T-cell (primary cell): ENCODE results near the gene STK32C. TPM values are rescaled to one million over a fixed set of nuclear protein-coding genes. Genes with fewer than 3 reads are reported as not detected.

Experiments
- ATAC-seq, 4 experiments: fragments of 200-7000 bp in 3 of 4; fragments of 150-1000 bp in 1 of 4; cut with Tn5 transposase; replicated peaks in 1 of 4; 1 replicate in 3 of 4; 2 replicates in 1 of 4; pipeline ENCODE4 v1.10.0; 2021; ENCODE audit warnings: moderate library complexity in 3 of 4, mild to moderate bottlenecking in 2 of 4, moderate number of reproducible peaks in 1 of 4
- CTCF ChIA-PET, 2 donors: fragments of 300-600 bp; sonication (Branson Sonifier 250); formaldehyde crosslinking; loops; one replicate each; lab custom pipeline; 2022; ENCODE audit warnings: antibody characterized with exemption in 2 of 2; lab: Charles Lee
- POLR2A ChIA-PET, 2 donors: fragments of 300-600 bp; sonication (Branson Sonifier 250); formaldehyde crosslinking; loops; one replicate each; lab custom pipeline; 2022; ENCODE audit warnings: antibody characterized with exemption in 2 of 2; lab: Charles Lee
- DNase-seq, 35 experiments: peaks; one replicate each; pipeline versions ENCODE4 v3.0.0 to v3.0.0-alpha.2; 2013 to 2023
- H3K27ac ChIP-seq: one replicate; pipeline ENCODE4 v1.5.1; 2013; ENCODE audit warnings: low read length
- H3K27me3 ChIP-seq, 2 experiments: replicated peaks in 1 of 2; 1 replicate in 1 of 2; 2 replicates in 1 of 2; pipeline versions ENCODE4 v1.6.1 to v1.7.0; 2013; ENCODE audit warnings: low read length in 1 of 2, mixed read lengths in 1 of 2; ENCODE audit not compliant: control insufficient read depth in 2 of 2, insufficient read depth in 2 of 2; ENCODE audit errors: extremely low read depth in 1 of 2
- H3K36me3 ChIP-seq, 2 donors: 1 replicate in 1 of 2; 2 replicates in 1 of 2; pipeline versions ENCODE4 v1.6.1 to v1.7.0; 2013; ENCODE audit warnings: low read length in 1 of 2; ENCODE audit not compliant: control insufficient read depth in 2 of 2, insufficient read depth in 1 of 2; ENCODE audit errors: extremely low read depth in 1 of 2
- H3K4me1 ChIP-seq, 2 experiments: 1 replicate in 1 of 2; 2 replicates in 1 of 2; pipeline versions ENCODE4 v1.6.1 to v1.7.0; 2013; ENCODE audit warnings: low read length in 2 of 2, mixed read lengths in 1 of 2; ENCODE audit not compliant: insufficient read depth in 2 of 2, control insufficient read depth in 1 of 2; ENCODE audit errors: extremely low read depth in 1 of 2
- H3K4me3 ChIP-seq, 2 donors: 1 replicate in 1 of 2; 2 replicates in 1 of 2; pipeline versions ENCODE4 v1.5.1 to v1.7.0; 2013; ENCODE audit warnings: mild to moderate bottlenecking in 2 of 2, low read length in 1 of 2, moderate library complexity in 1 of 2; ENCODE audit not compliant: control insufficient read depth in 1 of 2; ENCODE audit errors: extremely low read depth in 1 of 2
- H3K9me3 ChIP-seq: 2 replicates; pipeline ENCODE4 v1.7.0; 2013
- H3K27ac Mint-ChIP-seq, 2 donors: one replicate each; pipeline ENCODE4 v1.8.0; 2020 to 2021; ENCODE audit warnings: mild to moderate bottlenecking in 2 of 2, mixed read lengths in 2 of 2
- H3K27me3 Mint-ChIP-seq, 2 donors: one replicate each; pipeline ENCODE4 v1.8.0; 2021 to 2022; ENCODE audit warnings: mixed read lengths in 2 of 2
- H3K36me3 Mint-ChIP-seq: one replicate; pipeline ENCODE4 v1.8.0; 2021; ENCODE audit warnings: mixed read lengths
- H3K4me1 Mint-ChIP-seq, 3 donors: one replicate each; pipeline ENCODE4 v1.8.0; 2020 to 2022; ENCODE audit warnings: mixed read lengths in 3 of 3, mild to moderate bottlenecking in 1 of 3
- H3K4me3 Mint-ChIP-seq, 3 donors: one replicate each; pipeline ENCODE4 v1.8.0; 2020 to 2022; ENCODE audit warnings: mild to moderate bottlenecking in 3 of 3, mixed read lengths in 3 of 3, moderate library complexity in 3 of 3
- H3K9me3 Mint-ChIP-seq, 3 donors: one replicate each; pipeline ENCODE4 v1.8.0; 2020 to 2022; ENCODE audit warnings: mixed read lengths in 3 of 3
- WGBS: methylation state at CpG from one replicate; pipeline ENCODE4 v1.1.5; 2013; ENCODE audit warnings: missing lambda C conversion rate; ENCODE audit not compliant: insufficient coverage; 5-methylcytosine and 5-hydroxymethylcytosine counted together
- total RNA-seq, 35 experiments: library from RNA in 6 of 35; stranded (reverse) in 6 of 35; fragments of 120-200 nt in 1 of 35; gene quantifications; one replicate each; pipeline versions ENCODE4 v1.2.1 to v1.2.4 and lab custom pipeline; 2013 to 2026

The STK32C gene
- total RNA-seq, 5 donors from 2014 or later (not counting 1 experiment from before 2014, with no cell fraction given), result 5.8 to 16.4 (median 12.2) TPM

- H3K4me3 Mint-ChIP-seq, result no peak overlapping the region
- CTCF ChIA-PET, result no interaction called here
- H3K9me3 ChIP-seq, result no peaks in the 10 kb centered on the region
- H3K27me3 Mint-ChIP-seq, result no peaks in the 10 kb centered on the region
- H3K4me1 Mint-ChIP-seq, result peaks cover 8 to 11% (median 9%) of the 10 kb centered on the region in 3 donors
- POLR2A ChIA-PET, result no interaction called here
- H3K4me3 ChIP-seq, result no peak overlapping the region
- no peak overlapping the region for H3K27ac ChIP-seq
- 88% methylated on average over 27 of the region's 32 CpGs for WGBS
- no peaks in the 10 kb centered on the region for H3K36me3 ChIP-seq
- ATAC-seq (no peak), DNase-seq (no peak)
- peaks cover 0 to 5% of the 10 kb centered on the region in 2 experiments for H3K4me1 ChIP-seq
- H3K27ac Mint-ChIP-seq, result no peak overlapping the region
- H3K27me3 ChIP-seq, result no peaks in the 10 kb centered on the region
- H3K36me3 Mint-ChIP-seq, result no peaks in the 10 kb centered on the region
- peaks cover 0 to 3% (median 0%) of the 10 kb centered on the region in 3 donors for H3K9me3 Mint-ChIP-seq
These were observed 42.5 kb downstream of the STK32C start for GRCh38 chr10:132264966-132265889.

GRCh38 chr10:132264306-132264950 lies 43.3 kb downstream of the STK32C start:
- Histone ChIP-seq H3K36me3 (no peaks in the 10 kb centered on the region), H3K27ac (no peak overlapping the region), H3K9me3 (no peaks in the 10 kb centered on the region), H3K27me3 (no peaks in the 10 kb centered on the region), H3K4me1 (peaks cover 0 to 5% of the 10 kb centered on the region in 2 experiments), H3K4me3 (no peak overlapping the region)
- no peak overlapping the region for H3K4me3 Mint-ChIP-seq
- POLR2A ChIA-PET, result no interaction called here
- H3K27ac Mint-ChIP-seq, result no peak overlapping the region
- DNase-seq, result no peak
- 80% methylated on average over 10 of the region's 16 CpGs for WGBS
- peaks cover 8 to 11% (median 9%) of the 10 kb centered on the region in 3 donors for H3K4me1 Mint-ChIP-seq
- no peaks in the 10 kb centered on the region for H3K36me3 Mint-ChIP-seq
- peaks cover 0 to 3% (median 0%) of the 10 kb centered on the region in 3 donors for H3K9me3 Mint-ChIP-seq
- no peaks in the 10 kb centered on the region for H3K27me3 Mint-ChIP-seq
- CTCF ChIA-PET, result no interaction called here
- ATAC-seq, result no peak

- H3K4me1 ChIP-seq, result peaks cover 0 to 5% of the 10 kb centered on the region in 2 experiments
- no peak overlapping the region for H3K4me3 ChIP-seq
- POLR2A ChIA-PET, result interaction anchor here in 1 of 2 donors (0.6 kb wide), 1 partner anchor 89 kb away, joined by 3 read pairs; no protein-coding TSS in a partner anchor
- CTCF ChIA-PET, result interaction anchor here in 1 of 2 donors (0.7 kb wide), 1 partner anchor 147 kb away, joined by 6 read pairs; no protein-coding TSS in a partner anchor
- no peaks in the 10 kb centered on the region for H3K36me3 ChIP-seq
- Mint-ChIP-seq H3K4me1 (peaks cover 8 to 11% (median 9%) of the 10 kb centered on the region in 3 donors), H3K27ac (no peak overlapping the region), H3K9me3 (peaks cover 0 to 3% (median 0%) of the 10 kb centered on the region in 3 donors), H3K36me3 (no peaks in the 10 kb centered on the region), H3K27me3 (no peaks in the 10 kb centered on the region), H3K4me3 (no peak overlapping the region)
- no peaks in the 10 kb centered on the region for H3K9me3 ChIP-seq
- no peaks in the 10 kb centered on the region for H3K27me3 ChIP-seq
- H3K27ac ChIP-seq, result no peak overlapping the region
- DNase-seq (no peak), ATAC-seq (no peak)
- WGBS, result 88% methylated on average over 4 of the region's 9 CpGs
These were observed 43.9 kb downstream of the STK32C start for GRCh38 chr10:132263866-132264265.

- Mint-ChIP-seq H3K27me3 (no peaks in the 10 kb centered on the region), H3K36me3 (no peaks in the 10 kb centered on the region), H3K4me3 (no peak overlapping the region), H3K27ac (no peak overlapping the region), H3K4me1 (peaks cover 2 to 6% (median 4%) of the 10 kb centered on the region in 3 donors), H3K9me3 (no peaks in the 10 kb centered on the region)
- ATAC-seq (no peak), DNase-seq (no peak)
- whole genome bisulfite sequencing, result 88% methylated on average over 22 of the region's 27 CpGs
- H3K27me3 ChIP-seq, result no peaks in the 10 kb centered on the region
- H3K4me1 ChIP-seq, result peaks cover 0 to 12% of the 10 kb centered on the region in 2 experiments
- H3K9me3 ChIP-seq, result no peaks in the 10 kb centered on the region
- no peak overlapping the region for H3K4me3 ChIP-seq
- no peak overlapping the region for H3K27ac ChIP-seq
- ChIA-PET CTCF (no interaction called here), POLR2A (no interaction called here)
- H3K36me3 ChIP-seq, result no peaks in the 10 kb centered on the region
These were observed 47.9 kb downstream of the STK32C start for GRCh38 chr10:132259702-132260482.

- ATAC-seq, result no peak
- H3K9me3 ChIP-seq, result no peaks in the 10 kb centered on the region
- CTCF ChIA-PET, result no interaction called here
- H3K27me3 Mint-ChIP-seq, result no peaks in the 10 kb centered on the region
- H3K4me1 Mint-ChIP-seq, result peaks cover 2 to 6% (median 4%) of the 10 kb centered on the region in 3 donors
- DNase-seq, result no peak
- H3K27me3 ChIP-seq, result no peaks in the 10 kb centered on the region
- WGBS, result 91% methylated on average over 23 of the region's 23 CpGs
- H3K36me3 ChIP-seq, result no peaks in the 10 kb centered on the region
- no peak overlapping the region for H3K27ac Mint-ChIP-seq
- H3K4me3 Mint-ChIP-seq, result no peak overlapping the region
- no peaks in the 10 kb centered on the region for H3K9me3 Mint-ChIP-seq
- H3K4me1 ChIP-seq, result peaks cover 0 to 12% of the 10 kb centered on the region in 2 experiments
- H3K4me3 ChIP-seq, result no peak overlapping the region
- no peak overlapping the region for H3K27ac ChIP-seq
- POLR2A ChIA-PET, result no interaction called here
- H3K36me3 Mint-ChIP-seq, result no peaks in the 10 kb centered on the region
These were observed 49.3 kb downstream of the STK32C start for GRCh38 chr10:132258423-132258822.

GRCh38 chr10:132257907-132258306 lies 49.8 kb downstream of the STK32C start:
- no peak for ATAC-seq
- no peaks in the 10 kb centered on the region for H3K36me3 Mint-ChIP-seq
- H3K4me1 Mint-ChIP-seq, result peaks cover 2 to 6% (median 4%) of the 10 kb centered on the region in 3 donors
- no peak for DNase-seq
- Histone ChIP-seq H3K27ac (no peak overlapping the region), H3K9me3 (no peaks in the 10 kb centered on the region), H3K27me3 (no peaks in the 10 kb centered on the region), H3K36me3 (no peaks in the 10 kb centered on the region), H3K4me3 (no peak overlapping the region), H3K4me1 (peaks cover 0 to 12% of the 10 kb centered on the region in 2 experiments)
- ChIA-PET CTCF (no interaction called here), POLR2A (no interaction called here)
- H3K27me3 Mint-ChIP-seq, result no peaks in the 10 kb centered on the region
- no peaks in the 10 kb centered on the region for H3K9me3 Mint-ChIP-seq
- H3K27ac Mint-ChIP-seq, result no peak overlapping the region
- WGBS, result 92% methylated on average over 8 of the region's 9 CpGs
- no peak overlapping the region for H3K4me3 Mint-ChIP-seq
